Adrenal gland (tissue), 12 donors: Measurements from ENCODE around the gene KLHL29. TPM values are rescaled to one million over a fixed set of nuclear protein-coding genes. Genes with fewer than 3 reads are reported as not detected.

Source experiments
- DNase-seq, 7 donors: peaks; one replicate each; pipeline ENCODE4 v3.0.0-alpha.2; 2019 to 2020
- H3K27ac ChIP-seq, 5 donors: fragments of 200-600 bp; sonication (generic) in 4 of 5; 1 replicate in 3 of 5; 2 replicates in 2 of 5; pipeline versions ENCODE4 v1.5.1 to v1.8.0; 2016 to 2020; ENCODE audit warnings: mild to moderate bottlenecking in 1 of 5
- H3K27me3 ChIP-seq: fragments of 200-600 bp; 2 replicates; pipeline ENCODE4 v1.8.0; 2021
- H3K36me3 ChIP-seq, 2 donors: fragments of 200-600 bp; replicated peaks in 1 of 2; 1 replicate in 1 of 2; 2 replicates in 1 of 2; pipeline versions ENCODE4 v1.5.1 to v1.8.0; 2018 to 2022
- H3K4me1 ChIP-seq, 2 donors: fragments of 200-600 bp; replicated peaks in 1 of 2; 1 replicate in 1 of 2; 2 replicates in 1 of 2; pipeline versions ENCODE4 v1.5.1 to v1.8.0; 2018 to 2021
- H3K4me3 ChIP-seq, 4 donors: fragments of 200-600 bp; sonication (generic) in 3 of 4; one replicate each; pipeline ENCODE4 v1.5.1; 2016 to 2018
- H3K9me3 ChIP-seq, 3 donors: fragments of 200-600 bp; sonication (generic) in 1 of 3; replicated peaks in 1 of 3; 1 replicate in 2 of 3; 2 replicates in 1 of 3; pipeline versions ENCODE4 v1.5.1 to v1.8.0; 2016 to 2021
- POLR2A ChIP-seq, 2 donors: fragments of 450-650 bp; IDR thresholded peaks; one replicate each; pipeline ENCODE4 v1.6.1; 2017; ENCODE audit warnings: antibody characterized with exemption in 2 of 2, mild to moderate bottlenecking in 2 of 2, moderate library complexity in 1 of 2
- WGBS, 4 donors: extraction: QIAGEN DNeasy Blood & Tissue Kit in 2 of 4; methylation state at CpG; one replicate each; pipeline versions ENCODE4 v1.1.5 to v1.1.7; 2013 to 2017; 5-methylcytosine and 5-hydroxymethylcytosine counted together
- intact Hi-C, 2 donors: fragments of 100-400 bp; cut with DNase I; formaldehyde crosslinking; loops; one replicate each; pipeline versions ENCODE4 v1.14.1 to v1.15.0; 2022 to 2023
- polyA plus RNA-seq, 3 donors: library from polyadenylated mRNA; stranded (reverse); fragments of 200-250 nt in 2 of 3; fragments of 350-450 nt in 1 of 3; fragmentation: Illumina TruSeq in 1 of 3; extraction: RNeasy Lipid Tissue Mini Kit (QIAGEN cat#74804) in 1 of 3; gene quantifications; one replicate each; pipeline ENCODE4 v1.2.3, GENCODE V29; 2013 to 2014
- total RNA-seq, 9 donors: library from RNA; depleted of rRNA in 4 of 9; stranded (reverse); fragments of >200 nt in 4 of 9; fragments of 120-200 nt in 1 of 9; fragmentation: NEBNext Ultra II Directional in 1 of 9; extraction: Animal tissue kit (Norgen Biotek cat#: 25700) in 1 of 9; gene quantifications; one replicate each; pipeline versions ENCODE4 v1.1.0 to v1.2.4, GENCODE V29; 2013 to 2023
- TF ChIP-seq, protein P1 (sequence below), 6 experiments: fragments of 450-650 bp in 4 of 6; fragments of 200-600 bp in 2 of 6; sonication (generic) in 1 of 6; IDR thresholded peaks; 1 replicate in 5 of 6; 2 replicates in 1 of 6; pipeline versions ENCODE4 v1.5.1 to v1.8.0; 2016 to 2021; ENCODE audit warnings: antibody characterized with exemption in 6 of 6, mild to moderate bottlenecking in 2 of 6, moderate library complexity in 1 of 6
- donor health status: healthy with polysubstance abuse.
- donor health status: Bipolar disorder and iron deficiency.
- donor health status: DM: yes; HTN: yes; CAD: no.
- donor health status: DM: no; HTN: no; CAD: no.
- donor health status: DM: no; HTN: no; CAD: no.
- donor health status: DM: yes; HTN: yes; CAD: no.

Gene KLHL29
- total and polyA plus RNA-seq, 12 donors, result 1.9 to 24.5 (median 15.7) TPM

DNA sequence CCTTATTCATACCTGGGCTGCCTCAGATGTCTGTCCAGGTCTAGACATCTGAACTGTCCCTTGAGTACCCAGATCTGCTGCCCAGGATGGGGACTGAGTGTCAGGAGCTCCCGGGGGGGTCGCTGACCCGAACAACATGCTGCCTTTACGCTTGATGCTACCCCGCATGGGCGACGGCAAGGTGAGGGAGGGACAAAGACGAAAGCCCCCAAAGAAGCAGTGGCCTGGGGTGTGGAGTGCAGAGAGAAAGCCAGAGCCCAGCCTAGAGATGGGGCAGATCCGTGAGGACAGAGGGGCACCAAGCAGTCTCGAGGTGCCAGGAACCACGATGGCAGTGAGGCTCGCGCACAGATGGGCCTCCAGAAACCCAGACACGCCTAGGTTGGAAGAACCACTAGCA lies 307.3 kb downstream of the KLHL29 start:
- peaks cover 0 to 14% of the 10 kb centered on the region in 2 donors for H3K36me3 ChIP-seq
- intact Hi-C loops, result no loop called here
- TF ChIP-seq POLR2A (IDR thresholded peaks at IDR 0.05), result no peak
- TF ChIP-seq, protein P1, sequence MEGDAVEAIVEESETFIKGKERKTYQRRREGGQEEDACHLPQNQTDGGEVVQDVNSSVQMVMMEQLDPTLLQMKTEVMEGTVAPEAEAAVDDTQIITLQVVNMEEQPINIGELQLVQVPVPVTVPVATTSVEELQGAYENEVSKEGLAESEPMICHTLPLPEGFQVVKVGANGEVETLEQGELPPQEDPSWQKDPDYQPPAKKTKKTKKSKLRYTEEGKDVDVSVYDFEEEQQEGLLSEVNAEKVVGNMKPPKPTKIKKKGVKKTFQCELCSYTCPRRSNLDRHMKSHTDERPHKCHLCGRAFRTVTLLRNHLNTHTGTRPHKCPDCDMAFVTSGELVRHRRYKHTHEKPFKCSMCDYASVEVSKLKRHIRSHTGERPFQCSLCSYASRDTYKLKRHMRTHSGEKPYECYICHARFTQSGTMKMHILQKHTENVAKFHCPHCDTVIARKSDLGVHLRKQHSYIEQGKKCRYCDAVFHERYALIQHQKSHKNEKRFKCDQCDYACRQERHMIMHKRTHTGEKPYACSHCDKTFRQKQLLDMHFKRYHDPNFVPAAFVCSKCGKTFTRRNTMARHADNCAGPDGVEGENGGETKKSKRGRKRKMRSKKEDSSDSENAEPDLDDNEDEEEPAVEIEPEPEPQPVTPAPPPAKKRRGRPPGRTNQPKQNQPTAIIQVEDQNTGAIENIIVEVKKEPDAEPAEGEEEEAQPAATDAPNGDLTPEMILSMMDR (IDR thresholded peaks at IDR 0.05), result no peak
- DNase-seq, result no peak
- H3K27ac ChIP-seq, result no peak overlapping the region
- no peak overlapping the region for H3K4me3 ChIP-seq
- 94 to 99% (median 97%) methylated on average over 10 to 14 of the region's 14 CpGs for WGBS, 4 donors
- H3K27me3 ChIP-seq, result no peaks in the 10 kb centered on the region
- peaks cover 0 to 1% of the 10 kb centered on the region in 2 donors for H3K4me1 ChIP-seq
- no peaks in the 10 kb centered on the region for H3K9me3 ChIP-seq

DNA sequence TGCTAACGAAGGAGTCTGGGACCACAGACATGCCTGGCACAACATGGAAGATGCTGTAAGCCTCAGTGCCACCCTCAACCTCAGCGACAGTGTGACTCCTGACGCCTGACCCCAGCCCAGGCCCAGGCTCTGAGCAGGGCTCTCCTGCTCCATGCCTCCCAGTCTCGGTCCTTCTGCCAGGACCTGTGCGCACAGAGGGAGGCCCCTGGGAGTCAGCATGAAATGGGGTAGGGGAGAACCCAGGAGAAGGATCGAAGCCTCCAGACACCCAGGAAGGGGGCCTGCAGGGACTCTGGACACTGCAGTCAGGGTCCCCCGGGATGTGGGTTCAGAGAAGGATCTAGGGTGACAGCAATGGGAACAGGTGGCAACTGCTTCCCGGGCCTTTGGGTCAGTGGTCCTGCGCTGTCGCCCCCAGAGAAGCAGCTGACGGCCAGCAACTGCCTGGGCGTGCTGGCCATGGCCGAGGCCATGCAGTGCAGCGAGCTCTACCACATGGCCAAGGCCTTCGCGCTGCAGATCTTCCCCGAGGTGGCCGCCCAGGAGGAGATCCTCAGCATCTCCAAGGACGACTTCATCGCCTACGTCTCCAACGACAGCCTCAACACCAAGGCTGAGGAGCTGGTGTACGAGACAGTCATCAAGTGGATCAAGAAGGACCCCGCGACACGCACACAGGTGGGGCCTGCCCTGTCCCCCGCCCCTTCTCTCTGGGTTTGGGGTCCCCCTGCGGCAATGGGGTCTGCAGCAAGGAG lies 308.0 kb downstream of the KLHL29 start:
- intact Hi-C loops, result no loop called here
- WGBS, 4 donors, result 95 to 99% (median 96%) methylated on average over 15 to 28 of the region's 28 CpGs
- H3K36me3 ChIP-seq, result peaks cover 0 to 14% of the 10 kb centered on the region in 2 donors

DNA sequence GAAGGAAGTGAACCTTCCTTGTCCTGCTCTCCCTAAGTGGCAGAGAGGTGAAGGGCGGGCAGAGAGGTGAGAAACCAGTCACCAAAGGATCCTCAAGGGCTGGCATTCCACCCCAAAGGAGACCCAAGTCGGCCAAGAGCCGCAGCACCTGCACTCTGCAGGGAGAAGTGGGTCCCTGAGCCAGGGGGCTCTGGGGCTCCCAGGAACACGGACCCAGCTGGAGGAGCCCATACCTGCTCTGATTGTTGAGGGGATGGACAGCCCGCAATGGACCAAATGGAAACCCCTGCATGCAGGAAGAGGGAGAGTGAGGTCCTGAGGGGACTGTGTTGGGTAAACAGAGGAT lies 308.6 kb downstream of the KLHL29 start:
- no peak for DNase-seq
- no peaks in the 10 kb centered on the region for H3K27me3 ChIP-seq
- H3K36me3 ChIP-seq, result peaks cover 0 to 14% of the 10 kb centered on the region in 2 donors
- no peaks in the 10 kb centered on the region for H3K9me3 ChIP-seq
- intact Hi-C loops, result no loop called here
- peaks cover 0 to 14% of the 10 kb centered on the region in 2 donors for H3K4me1 ChIP-seq
- no peak overlapping the region for H3K27ac ChIP-seq
- 96 to 100% (median 98%) methylated on average over 4 to 5 of the region's 5 CpGs for WGBS, 4 donors
- no peak overlapping the region for H3K4me3 ChIP-seq
- TF ChIP-seq POLR2A (IDR thresholded peaks at IDR 0.05), result no peak
- TF ChIP-seq, protein P1 (IDR thresholded peaks at IDR 0.05), result no peak

More for the DNA sequence above, 308.0 kb downstream of the KLHL29 start:
- Histone ChIP-seq H3K27me3 (no peaks in the 10 kb centered on the region), H3K27ac (no peak overlapping the region), H3K4me1 (peaks cover 0 to 9% of the 10 kb centered on the region in 2 donors), H3K9me3 (no peaks in the 10 kb centered on the region), H3K4me3 (no peak overlapping the region)
- DNase-seq, result no peak
- TF ChIP-seq POLR2A (IDR thresholded peaks at IDR 0.05), result no peak
- TF ChIP-seq, protein P1 (IDR thresholded peaks at IDR 0.05), result no peak

DNA sequence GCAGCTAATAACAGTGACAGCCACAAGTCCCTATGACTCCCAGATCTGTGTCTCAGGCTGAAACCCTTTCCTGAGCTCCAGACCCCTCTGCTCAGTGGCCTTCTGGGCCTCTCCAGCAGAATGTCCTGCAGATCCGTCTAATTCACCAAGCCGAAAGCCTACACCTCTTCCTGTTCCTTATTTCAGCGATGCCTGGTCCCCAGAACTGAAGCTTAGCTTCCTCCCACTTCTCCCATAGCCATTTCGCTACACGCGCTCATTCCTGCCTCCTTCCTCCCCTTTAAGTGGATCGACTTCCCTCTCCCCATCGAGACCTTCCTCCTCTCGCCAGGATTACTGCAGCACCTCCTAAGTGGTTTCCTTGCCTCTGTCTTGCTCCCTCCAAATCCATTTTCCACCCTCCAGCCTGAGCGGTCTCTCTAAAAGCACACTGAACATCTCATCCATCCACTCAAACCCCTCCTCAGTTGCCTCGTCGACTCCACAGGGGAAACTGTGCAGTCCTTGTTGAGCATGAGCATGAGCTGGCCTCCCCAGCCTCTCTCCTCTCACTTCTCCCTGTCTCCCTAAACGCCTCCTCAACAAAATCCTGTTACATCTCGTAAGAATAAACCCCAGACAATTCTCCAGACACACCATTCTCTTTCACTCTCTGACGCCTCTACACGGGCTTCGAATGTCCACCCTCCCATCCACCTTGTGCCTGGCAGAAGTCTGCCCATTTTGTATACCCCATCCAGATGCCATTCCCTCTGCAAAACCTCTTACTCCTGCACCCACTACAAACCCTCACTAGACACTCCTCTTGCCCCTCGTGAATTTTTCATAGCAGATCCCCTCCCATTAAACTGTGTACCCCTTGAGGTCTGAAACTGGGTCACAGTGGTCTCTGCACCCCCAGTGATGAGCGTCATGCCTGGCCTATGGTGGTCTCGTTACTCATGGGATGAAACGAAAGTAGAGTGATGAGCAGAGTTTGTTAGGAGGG lies 309.4 kb downstream of the KLHL29 start:
- peaks cover 0 to 14% of the 10 kb centered on the region in 2 donors for H3K36me3 ChIP-seq
- H3K4me3 ChIP-seq, result no peak overlapping the region
- H3K4me1 ChIP-seq, result peaks cover 0 to 16% of the 10 kb centered on the region in 2 donors
- 82 to 90% (median 88%) methylated on average over 21 of the region's 21 CpGs for WGBS, 4 donors
- no peak for TF ChIP-seq POLR2A (IDR thresholded peaks at IDR 0.05)
- TF ChIP-seq, protein P1 (IDR thresholded peaks at IDR 0.05), result no peak
- no peaks in the 10 kb centered on the region for H3K27me3 ChIP-seq
- intact Hi-C loops, result no loop called here
- no peak for DNase-seq
- H3K9me3 ChIP-seq, result no peaks in the 10 kb centered on the region
- no peak overlapping the region for H3K27ac ChIP-seq
